ENCODE measurements around the gene EXOC3.

The EXOC3 gene

GRCh38 chr5:476102-476813 lies 33.3 kb downstream of the EXOC3 start:
- no peak for TF ChIP-seq CTCF (IDR thresholded peaks at IDR 0.05; ENCODE audit: control insufficient read depth, extremely low read depth, insufficient read depth)
- no peak overlapping the region for H3K4me3 ChIP-seq (ENCODE audit: low read depth, low read length)
- DNase-seq (ENCODE audit: low read depth), result no peak

GRCh38 chr5:476814-477175 lies 33.8 kb downstream of the EXOC3 start:
- TF ChIP-seq CTCF (IDR thresholded peaks at IDR 0.05; ENCODE audit: control insufficient read depth, extremely low read depth, insufficient read depth), result no peak
- no peak overlapping the region for H3K4me3 ChIP-seq (ENCODE audit: low read depth, low read length)
- no peak for DNase-seq (ENCODE audit: low read depth)

GRCh38 chr5:477247-477646 lies 34.3 kb downstream of the EXOC3 start:
- no peak for DNase-seq (ENCODE audit: low read depth)
- TF ChIP-seq CTCF (IDR thresholded peaks at IDR 0.05; ENCODE audit: control insufficient read depth, extremely low read depth, insufficient read depth), result no peak
- no peak overlapping the region for H3K4me3 ChIP-seq (ENCODE audit: low read depth, low read length)

- DNase-seq (ENCODE audit: low read depth), result no peak
- H3K4me3 ChIP-seq (ENCODE audit: low read depth, low read length), result no peak overlapping the region
- TF ChIP-seq CTCF (IDR thresholded peaks at IDR 0.05; ENCODE audit: control insufficient read depth, extremely low read depth, insufficient read depth), result no peak
Observed at GRCh38 chr5:477871-478270, 34.9 kb downstream of the EXOC3 start.

- no peak for TF ChIP-seq CTCF (IDR thresholded peaks at IDR 0.05; ENCODE audit: control insufficient read depth, extremely low read depth, insufficient read depth)
- no peak for DNase-seq (ENCODE audit: low read depth)
- H3K4me3 ChIP-seq (ENCODE audit: low read depth, low read length), result no peak overlapping the region
Observed at GRCh38 chr5:478369-478981, 35.5 kb downstream of the EXOC3 start.

GRCh38 chr5:478982-479535 lies 36.1 kb downstream of the EXOC3 start:
- H3K4me3 ChIP-seq (ENCODE audit: low read depth, low read length), result no peak overlapping the region
- DNase-seq (ENCODE audit: low read depth), result no peak
- TF ChIP-seq CTCF (IDR thresholded peaks at IDR 0.05; ENCODE audit: control insufficient read depth, extremely low read depth, insufficient read depth), result no peak
